A673 (cell line): ENCODE measurements around the gene WDR75. TPM values are rescaled to one million over a fixed set of nuclear protein-coding genes. Genes with fewer than 3 reads are reported as not detected.

Experiments
- BruUV-seq: library from RNA; stranded (reverse); fragments of 400-500 nt; replicated peaks from 2 replicates; lab custom pipeline; 2021; lab: Mats Ljungman, UMichigan
- CTCF ChIA-PET: fragments of 300-600 bp; sonication (Branson Sonifier 250); formaldehyde crosslinking; loops from one replicate; lab custom pipeline; 2022; ENCODE audit warnings: antibody characterized with exemption; lab: Charles Lee
- POLR2A ChIA-PET: fragments of 300-600 bp; sonication (Branson Sonifier 250); formaldehyde crosslinking; loops from one replicate; lab custom pipeline; 2022; ENCODE audit warnings: antibody characterized with exemption; ENCODE audit not compliant: low non-redundant PET; lab: Charles Lee
- DNase-seq: peaks from one replicate; pipeline ENCODE4 v3.0.0-alpha.2; 2015; ENCODE audit warnings: low spot score
- H3K27ac ChIP-seq: fragments of 200-600 bp; sonication (generic); 2 replicates; pipeline ENCODE4 v1.5.1; 2016; ENCODE audit warnings: mixed run types, low read depth, mild to moderate bottlenecking, mixed read lengths, antibody characterized with exemption, low read length; ENCODE audit not compliant: poor library complexity, severe bottlenecking
- H3K27me3 ChIP-seq: fragments of 200-600 bp; sonication (generic); replicated peaks from 2 replicates; pipeline ENCODE4 v1.6.1; 2017; ENCODE audit warnings: mixed run types, low read depth, mild to moderate bottlenecking, mixed read lengths, antibody characterized with exemption, low read length; ENCODE audit not compliant: insufficient read depth, poor library complexity
- H3K36me3 ChIP-seq: fragments of 200-600 bp; sonication (generic); 2 replicates; pipeline ENCODE4 v1.6.1; 2016; ENCODE audit warnings: mixed run types, mild to moderate bottlenecking, mixed read lengths, antibody characterized with exemption, low read length; ENCODE audit not compliant: insufficient read depth, poor library complexity, severe bottlenecking
- H3K4me1 ChIP-seq: fragments of 200-600 bp; sonication (generic); 2 replicates; pipeline ENCODE4 v1.6.1; 2017; ENCODE audit warnings: mixed run types, mild to moderate bottlenecking, mixed read lengths, antibody characterized with exemption, low read length; ENCODE audit not compliant: insufficient read depth, poor library complexity, severe bottlenecking
- H3K4me3 ChIP-seq: fragments of 200-600 bp; sonication (generic); 2 replicates; pipeline ENCODE4 v1.5.1; 2016; ENCODE audit warnings: low read depth, mixed run types, mild to moderate bottlenecking, mixed read lengths, low read length; ENCODE audit not compliant: poor library complexity, severe bottlenecking
- H3K9me3 ChIP-seq: fragments of 200-600 bp; sonication (generic); 2 replicates; pipeline ENCODE4 v1.6.1; 2016; ENCODE audit warnings: mixed run types, low read depth, mild to moderate bottlenecking, mixed read lengths, antibody characterized with exemption, low read length; ENCODE audit not compliant: poor library complexity, severe bottlenecking
- CTCF ChIP-seq: fragments of 300-800, 200-600 bp; sonication (generic); conservative IDR thresholded peaks from 2 replicates; pipeline ENCODE4 v1.5.1; 2017; ENCODE audit warnings: low read depth, mild to moderate bottlenecking, antibody characterized with exemption, low read length, moderate library complexity, mixed read lengths
- EZH2 ChIP-seq: fragments of 200-600 bp; sonication (generic); IDR thresholded peaks from 2 replicates; pipeline ENCODE4 v1.6.1; 2017; ENCODE audit warnings: borderline replicate concordance, low read depth, mild to moderate bottlenecking, mixed read lengths, antibody characterized with exemption, low read length; ENCODE audit not compliant: poor library complexity, severe bottlenecking
- intact Hi-C: fragments of 100-400 bp; cut with micrococcal nuclease; formaldehyde crosslinking; loops from one replicate; pipeline ENCODE4 v1.10.0; 2022; ENCODE audit not compliant: unreplicated experiment
- total RNA-seq: library from RNA; stranded (reverse); gene quantifications from 2 replicates; pipeline ENCODE4 v1.2.3, GENCODE V29; 2021

WDR75 gene
- total RNA-seq, 1 experiment from 2014 or later, result 69.6 TPM

- ChIA-PET CTCF (no interaction called here), POLR2A (no interaction called here)
- no peak for DNase-seq
- no peak overlapping the region for H3K27ac ChIP-seq
- no peaks in the 10 kb centered on the region for H3K27me3 ChIP-seq
- no peak for TF ChIP-seq EZH2
- TF ChIP-seq CTCF, result no peak
- H3K9me3 ChIP-seq, result no peaks in the 10 kb centered on the region
- BruUV-seq, result no TSS peak
- intact Hi-C loops, result no loop called here
- H3K36me3 ChIP-seq, result peaks cover 50% of the 10 kb centered on the region
- H3K4me3 ChIP-seq, result no peak overlapping the region
- peaks cover 13% of the 10 kb centered on the region for H3K4me1 ChIP-seq
These were observed 5.5 kb downstream of the WDR75 start for GRCh38 chr2:189446780-189447179.

GRCh38 chr2:189454009-189454408 lies 12.7 kb downstream of the WDR75 start:
- Histone ChIP-seq H3K27me3 (no peaks in the 10 kb centered on the region), H3K4me3 (no peak overlapping the region), H3K36me3 (peaks cover 92% of the 10 kb centered on the region), H3K27ac (no peak overlapping the region), H3K9me3 (no peaks in the 10 kb centered on the region), H3K4me1 (no peaks in the 10 kb centered on the region)
- no peak for DNase-seq
- CTCF ChIA-PET, result no interaction called here
- POLR2A ChIA-PET, result no interaction called here
- intact Hi-C loops, result no loop called here
- no peak for TF ChIP-seq EZH2
- no peak for TF ChIP-seq CTCF
- no TSS peak for BruUV-seq

GRCh38 chr2:189465076-189465475 lies 23.8 kb downstream of the WDR75 start:
- H3K27me3 ChIP-seq, result no peaks in the 10 kb centered on the region
- no peaks in the 10 kb centered on the region for H3K4me1 ChIP-seq
- no peak overlapping the region for H3K27ac ChIP-seq
- no peak overlapping the region for H3K4me3 ChIP-seq
- no TSS peak for BruUV-seq
- TF ChIP-seq CTCF, result no peak
- no peak for TF ChIP-seq EZH2
- peaks cover 98% of the 10 kb centered on the region for H3K36me3 ChIP-seq
- ChIA-PET POLR2A (no interaction called here), CTCF (no interaction called here)
- DNase-seq, result no peak
- no peaks in the 10 kb centered on the region for H3K9me3 ChIP-seq
- intact Hi-C loops, result loop anchor here (5.0 kb wide), 1 partner anchor 167 kb away; no protein-coding TSS in a partner anchor
